NCI-H187 (cell line): ENCODE measurements around the gene ANKS1A.
"Not testable (repeated sequence)": the region's sequence is repeated elsewhere in the genome, so short reads cannot be mapped to it uniquely, and the experiment has no call there.

Experiments used
- DNase-seq, 2 experiments: peaks; one replicate each; lab custom pipeline; 2025; lab: John Stamatoyannopoulos, UW

The ANKS1A gene

GRCh38 chr6:34992376-34992775 is 103.3 kb downstream of the ANKS1A start:
- no peak for DNase-seq

- no peak for DNase-seq
Observed at GRCh38 chr6:34993213-34993612, 104.2 kb downstream of the ANKS1A start.

- DNase-seq: no peak
Observed at GRCh38 chr6:34994693-34995092, 105.6 kb downstream of the ANKS1A start.

- DNase-seq: not testable (repeated sequence)
Observed at GRCh38 chr6:34998417-34998816, 109.4 kb downstream of the ANKS1A start.

- not testable (repeated sequence) for DNase-seq
Observed at GRCh38 chr6:34999153-34999552, 110.1 kb downstream of the ANKS1A start.

GRCh38 chr6:34999962-35000361 is 110.9 kb downstream of the ANKS1A start:
- not testable (repeated sequence) for DNase-seq

- DNase-seq: not testable (repeated sequence)
Observed at GRCh38 chr6:35001349-35001748, 112.3 kb downstream of the ANKS1A start.

GRCh38 chr6:35003886-35004530 is 115.0 kb downstream of the ANKS1A start:
- DNase-seq: not testable (repeated sequence)

GRCh38 chr6:35007016-35007415 is 118.0 kb downstream of the ANKS1A start:
- no peak for DNase-seq

GRCh38 chr6:35008858-35009257 is 119.8 kb downstream of the ANKS1A start:
- no peak for DNase-seq

- DNase-seq: no peak
Observed at GRCh38 chr6:35011096-35012041, 122.3 kb downstream of the ANKS1A start.

- no peak for DNase-seq
Observed at GRCh38 chr6:35013701-35014100, 124.6 kb downstream of the ANKS1A start.

- no peak for DNase-seq
Observed at GRCh38 chr6:35014341-35014740, 125.3 kb downstream of the ANKS1A start.

- DNase-seq: no peak
Observed at GRCh38 chr6:35014786-35015185, 125.7 kb downstream of the ANKS1A start.

GRCh38 chr6:35015476-35015875 is 126.4 kb downstream of the ANKS1A start:
- no peak for DNase-seq

GRCh38 chr6:35015996-35016395 is 126.9 kb downstream of the ANKS1A start:
- DNase-seq: no peak

GRCh38 chr6:35016502-35017321 is 127.7 kb downstream of the ANKS1A start:
- no peak for DNase-seq

- no peak for DNase-seq
Observed at GRCh38 chr6:35017411-35018181, 128.5 kb downstream of the ANKS1A start.

- DNase-seq: no peak
Observed at GRCh38 chr6:35018182-35018519, 129.1 kb downstream of the ANKS1A start.

- no peak for DNase-seq
Observed at GRCh38 chr6:35018746-35019145, 129.7 kb downstream of the ANKS1A start.

GRCh38 chr6:35019171-35019570 is 130.1 kb downstream of the ANKS1A start:
- no peak for DNase-seq

GRCh38 chr6:35019831-35020230 is 130.8 kb downstream of the ANKS1A start:
- DNase-seq: no peak
